GM12865 (cell line): Measurements from ENCODE around the gene ZNF652.
"Not testable (repeated sequence)": the region's sequence is repeated elsewhere in the genome, so short reads cannot be mapped to it uniquely, and the experiment has no call there.

Experiments used
- DNase-seq: peaks from one replicate; pipeline ENCODE4 v3.0.0; 2010; ENCODE audit warnings: low read depth
- H3K4me3 ChIP-seq: 2 replicates; pipeline ENCODE4 v1.5.1; 2011; ENCODE audit warnings: mild to moderate bottlenecking, low read depth, low read length, control low read depth
- TF ChIP-seq, protein P1 (sequence below): IDR thresholded peaks from 2 replicates; pipeline ENCODE4 v1.5.1; 2011; ENCODE audit warnings: low read length, control low read depth, low read depth, inconsistent platforms; ENCODE audit not compliant: insufficient read depth; ENCODE audit errors: missing control alignments

The ZNF652 gene

DNA sequence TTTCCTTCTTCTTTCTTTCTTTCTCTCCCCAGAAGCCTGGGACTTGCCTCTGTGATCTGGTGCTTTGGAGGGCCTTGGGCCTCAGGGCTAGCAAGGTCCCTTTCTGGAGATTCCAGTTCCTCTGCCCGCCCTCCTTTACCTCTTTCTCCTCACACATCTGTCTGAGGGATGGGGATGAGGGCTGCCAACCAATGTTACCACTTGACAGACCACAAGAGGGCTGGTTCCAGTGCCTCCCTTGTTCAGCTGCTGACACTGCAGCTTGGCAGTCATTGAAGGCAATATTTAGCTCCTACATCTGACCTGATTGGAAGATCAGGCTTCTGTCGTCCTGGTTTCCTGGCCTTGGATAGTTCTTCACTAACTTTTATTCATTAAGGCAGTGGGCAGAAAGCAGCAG lies 3.6 kb upstream of the ZNF652 start:
- peak; percentile 40 for DNase-seq
- TF ChIP-seq, protein P1, sequence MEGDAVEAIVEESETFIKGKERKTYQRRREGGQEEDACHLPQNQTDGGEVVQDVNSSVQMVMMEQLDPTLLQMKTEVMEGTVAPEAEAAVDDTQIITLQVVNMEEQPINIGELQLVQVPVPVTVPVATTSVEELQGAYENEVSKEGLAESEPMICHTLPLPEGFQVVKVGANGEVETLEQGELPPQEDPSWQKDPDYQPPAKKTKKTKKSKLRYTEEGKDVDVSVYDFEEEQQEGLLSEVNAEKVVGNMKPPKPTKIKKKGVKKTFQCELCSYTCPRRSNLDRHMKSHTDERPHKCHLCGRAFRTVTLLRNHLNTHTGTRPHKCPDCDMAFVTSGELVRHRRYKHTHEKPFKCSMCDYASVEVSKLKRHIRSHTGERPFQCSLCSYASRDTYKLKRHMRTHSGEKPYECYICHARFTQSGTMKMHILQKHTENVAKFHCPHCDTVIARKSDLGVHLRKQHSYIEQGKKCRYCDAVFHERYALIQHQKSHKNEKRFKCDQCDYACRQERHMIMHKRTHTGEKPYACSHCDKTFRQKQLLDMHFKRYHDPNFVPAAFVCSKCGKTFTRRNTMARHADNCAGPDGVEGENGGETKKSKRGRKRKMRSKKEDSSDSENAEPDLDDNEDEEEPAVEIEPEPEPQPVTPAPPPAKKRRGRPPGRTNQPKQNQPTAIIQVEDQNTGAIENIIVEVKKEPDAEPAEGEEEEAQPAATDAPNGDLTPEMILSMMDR: no peak
- no peak overlapping the region for H3K4me3 ChIP-seq

DNA sequence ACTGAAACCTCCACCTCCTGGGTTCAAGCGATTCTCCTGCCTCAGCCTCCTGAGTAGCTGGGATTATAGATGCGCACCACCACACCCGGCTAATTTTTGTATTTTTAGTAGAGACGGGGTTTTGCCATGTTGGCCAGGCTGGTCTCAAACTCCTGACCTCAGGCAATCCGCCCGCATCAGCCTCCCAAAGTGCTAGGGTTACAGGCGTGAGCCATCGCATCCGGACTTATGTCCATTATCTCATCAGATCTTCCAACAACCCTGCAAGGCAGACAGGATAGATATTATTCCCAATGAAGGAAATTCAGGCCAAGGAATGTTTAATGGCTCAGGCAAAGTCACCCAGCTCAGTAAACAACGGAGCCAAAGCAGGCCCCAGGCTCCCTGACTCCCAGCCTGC lies 3.1 kb upstream of the ZNF652 start:
- not testable (repeated sequence) for DNase-seq, H3K4me3 ChIP-seq

DNA sequence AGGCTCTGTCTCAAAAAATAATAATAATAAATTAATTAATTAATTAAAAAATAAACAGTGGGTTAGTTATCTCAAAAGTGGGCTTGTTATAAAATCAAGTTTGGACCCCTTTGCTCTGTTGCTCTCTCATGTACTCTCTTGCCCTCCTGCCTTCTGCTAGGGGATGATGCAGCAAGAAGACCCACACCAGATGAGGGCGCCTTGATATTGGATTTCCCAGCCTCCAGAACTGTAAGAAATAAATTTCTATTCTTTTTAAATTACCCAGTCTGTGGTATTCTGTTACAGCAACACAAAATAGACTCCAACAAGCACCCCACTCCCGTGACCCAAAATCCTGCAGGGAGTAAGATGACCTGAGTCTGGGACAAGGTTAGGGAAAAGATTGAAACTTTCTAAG lies 2.1 kb upstream of the ZNF652 start:
- no peak for DNase-seq
- no peak overlapping the region for H3K4me3 ChIP-seq
- TF ChIP-seq, protein P1: no peak

DNA sequence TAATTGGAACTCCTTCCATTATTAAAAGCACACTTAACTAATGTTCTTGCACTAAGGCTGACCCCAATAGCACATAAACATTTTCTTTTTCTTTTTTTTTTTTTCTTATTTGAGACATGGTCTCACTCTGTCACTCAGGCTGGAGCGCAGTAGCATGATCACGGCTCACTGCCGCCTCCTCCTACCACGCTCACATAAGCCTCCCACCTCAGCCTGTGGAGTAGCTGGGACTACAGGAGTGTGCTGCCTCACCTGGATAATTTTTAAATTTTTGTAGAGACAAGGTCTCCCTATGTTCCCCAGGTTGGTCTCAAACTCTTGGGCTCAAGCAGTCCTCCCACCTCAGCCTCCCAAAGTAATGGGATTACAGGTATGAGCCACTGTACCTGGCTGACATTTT lies 1.2 kb upstream of the ZNF652 start:
- TF ChIP-seq, protein P1: no peak
- H3K4me3 ChIP-seq: no peak overlapping the region
- DNase-seq: no peak

GRCh38 chr17:49362723-49363117 lies 670 bp upstream of the ZNF652 start:
- no peak for DNase-seq
- TF ChIP-seq, protein P1: no peak
- H3K4me3 ChIP-seq: peak overlapping the region; percentile 59

GRCh38 chr17:49361129-49361901 lies 735 bp downstream of the ZNF652 start:
- TF ChIP-seq, protein P1: no peak
- DNase-seq: peak; percentile 83
- H3K4me3 ChIP-seq: peak overlapping the region; percentile 87

GRCh38 chr17:49360796-49361128 lies 1.3 kb downstream of the ZNF652 start:
- DNase-seq: no peak
- TF ChIP-seq, protein P1: no peak
- peak overlapping the region; percentile 87 for H3K4me3 ChIP-seq
